Measurements from ENCODE around the gene PPP2R5E. TPM values are rescaled to one million over a fixed set of nuclear protein-coding genes. Genes with fewer than 3 reads are reported as not detected.

The PPP2R5E gene
- total and polyA plus RNA-seq, 9 of the 15 experiments (the other 6 are each of a cell fraction or from before 2014, with no cell fraction given) = 4.2 to 30.3 (median 11.0) TPM

DNA sequence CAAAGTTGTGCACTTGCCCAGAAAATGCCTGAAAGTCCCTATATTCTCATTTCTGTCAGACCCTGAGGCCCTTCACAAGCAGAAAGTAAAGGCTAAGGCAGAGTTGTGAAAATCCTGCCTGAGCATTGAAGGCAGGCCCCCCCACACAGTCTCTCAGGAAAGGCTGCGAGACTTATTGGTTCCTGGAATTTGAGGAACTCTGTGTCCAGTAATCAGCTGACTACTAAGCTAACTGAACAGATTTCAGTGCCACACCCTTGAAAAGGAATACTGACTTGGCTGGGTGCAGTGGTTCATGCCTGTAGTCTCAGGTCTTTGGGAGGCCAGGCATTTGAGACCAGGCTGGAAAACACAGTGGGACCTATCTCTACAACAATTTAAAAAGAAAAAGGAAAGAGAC lies 21.1 kb upstream of the PPP2R5E start:
- FAIRE-seq (no peak), DNase-seq (ENCODE audit: extremely low read depth in 1 of 4, low spot score in 3 of 4) (no peak), ATAC-seq (no peak)
- BruUV-seq (replicated peaks) = no TSS peak
- H3K9ac ChIP-seq (ENCODE audit: insufficient read depth in 1 of 2, low read depth in 2 of 2, low read length in 2 of 2) = no peak overlapping the region
- no peak overlapping the region for H3K27ac ChIP-seq (ENCODE audit: extremely low read depth, low read depth, low read length)
- H3K4me1 ChIP-seq (replicated peaks in 1 of 2; ENCODE audit: control insufficient read depth in 2 of 2, insufficient read depth in 2 of 2, low read length in 2 of 2) = no peaks in the 10 kb centered on the region
- no peaks in the 10 kb centered on the region for H3K9me1 ChIP-seq (ENCODE audit: control insufficient read depth, insufficient read depth, low read length)
- WGBS (ENCODE audit: insufficient coverage, low coverage, missing lambda C conversion rate) = 0% methylated on average over 1 of the region's 1 CpG
- no peak overlapping the region for H2AFZ ChIP-seq (ENCODE audit: low read depth, low read length)
- no peak overlapping the region for H3K4me3 ChIP-seq
- TF ChIP-seq TEAD4 (IDR thresholded peaks at IDR 0.05; ENCODE audit: low read length) (no peak), TEAD4 (CRISPR knock-in tag; IDR thresholded peaks at IDR 0.05; ENCODE audit: borderline replicate concordance) (no peak)
- H3K36me3 ChIP-seq (ENCODE audit: control insufficient read depth, insufficient read depth, low read length) = no peaks in the 10 kb centered on the region
- CTCF ChIA-PET (ENCODE audit: low intra/inter-chr PET ratio) = no interaction called here
- H3K79me2 ChIP-seq (ENCODE audit: control insufficient read depth, insufficient read depth, low read length) = no peaks in the 10 kb centered on the region
- H3K9me3 ChIP-seq (replicated peaks; ENCODE audit: control insufficient read depth, insufficient read depth, low read depth, low read length) = no peaks in the 10 kb centered on the region
- no peak overlapping the region for H3K4me2 ChIP-seq (ENCODE audit: insufficient read depth, low read length)
- H4K20me1 ChIP-seq (replicated peaks; ENCODE audit: control insufficient read depth, insufficient read depth, low read length) = no peaks in the 10 kb centered on the region
- POLR2A ChIA-PET = no interaction called here
- intact Hi-C loops (cut with micrococcal nuclease) = no loop called here
- in situ Hi-C loops (cut with MboI) = no loop called here
- peaks cover 3 to 5% of the 10 kb centered on the region in 2 experiments; a peak in 3 of 5 replicates for H3K27me3 ChIP-seq (ENCODE audit: control insufficient read depth in 2 of 2, insufficient read depth in 2 of 2, low read length in 2 of 2)

DNA sequence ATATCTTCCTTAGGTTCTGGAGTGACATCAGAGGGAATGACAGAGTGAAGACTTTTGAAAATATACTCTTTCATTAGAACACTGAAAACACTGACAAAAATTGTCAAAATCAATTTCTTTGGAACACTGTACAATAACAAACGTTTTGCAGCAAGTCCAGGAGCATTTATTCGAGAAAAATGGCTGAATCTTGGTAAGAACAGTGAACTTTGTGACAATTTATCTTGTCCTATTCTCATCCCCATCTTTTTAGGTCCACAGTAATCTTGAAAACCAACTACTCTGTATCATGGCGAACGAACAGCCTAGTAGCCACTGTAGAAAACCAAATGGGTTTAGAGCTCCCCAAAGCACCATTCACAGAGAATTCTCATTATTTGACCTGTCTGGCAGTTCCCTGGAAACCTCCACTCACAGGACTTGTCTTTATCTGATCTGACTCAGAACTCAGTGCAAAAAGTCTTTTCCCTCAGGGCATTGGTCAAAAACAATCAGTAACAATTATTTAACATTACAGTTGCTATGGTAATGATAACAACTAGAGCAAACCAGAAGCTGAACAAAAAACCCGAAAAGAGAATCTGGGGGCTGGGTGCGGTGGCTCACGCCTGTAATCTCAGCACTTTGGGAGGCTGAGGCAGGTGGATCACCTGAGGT lies 20.3 kb upstream of the PPP2R5E start:
- Histone ChIP-seq H3K79me2 (ENCODE audit: control insufficient read depth, insufficient read depth, low read length) (no peaks in the 10 kb centered on the region), H3K9me1 (ENCODE audit: control insufficient read depth, insufficient read depth, low read length) (no peaks in the 10 kb centered on the region), H3K27ac (ENCODE audit: extremely low read depth, low read depth, low read length) (no peak overlapping the region), H3K9me3 (replicated peaks; ENCODE audit: control insufficient read depth, insufficient read depth, low read depth, low read length) (no peaks in the 10 kb centered on the region), H3K36me3 (ENCODE audit: control insufficient read depth, insufficient read depth, low read length) (no peaks in the 10 kb centered on the region), H3K9ac (ENCODE audit: insufficient read depth in 1 of 2, low read depth in 2 of 2, low read length in 2 of 2) (no peak overlapping the region), H3K4me2 (ENCODE audit: insufficient read depth, low read length) (no peak overlapping the region), H3K4me3 (no peak overlapping the region), H3K4me1 (replicated peaks in 1 of 2; ENCODE audit: control insufficient read depth in 2 of 2, insufficient read depth in 2 of 2, low read length in 2 of 2) (no peaks in the 10 kb centered on the region), H2AFZ (ENCODE audit: low read depth, low read length) (no peak overlapping the region), H4K20me1 (replicated peaks; ENCODE audit: control insufficient read depth, insufficient read depth, low read length) (no peaks in the 10 kb centered on the region), H3K27me3 (ENCODE audit: control insufficient read depth in 2 of 2, insufficient read depth in 2 of 2, low read length in 2 of 2) (peaks cover 3 to 5% of the 10 kb centered on the region in 2 experiments; a peak in 3 of 5 replicates)
- ChIA-PET CTCF (ENCODE audit: low intra/inter-chr PET ratio) (no interaction called here), POLR2A (no interaction called here)
- in situ Hi-C loops (cut with MboI) (no loop called here), intact Hi-C loops (cut with micrococcal nuclease) (no loop called here)
- DNase-seq (ENCODE audit: extremely low read depth in 1 of 4, low spot score in 3 of 4) (peak in 1 of 4 experiments; percentile 13), ATAC-seq (no peak; the same call in 2 of the 3 replicates), FAIRE-seq (no peak)
- 4% methylated on average over 7 of the region's 7 CpGs for WGBS (ENCODE audit: insufficient coverage, low coverage, missing lambda C conversion rate)
- no TSS peak for BruUV-seq (replicated peaks)
- TF ChIP-seq RFX1 (IDR thresholded peaks at IDR 0.05) (peak; percentile 63), STAT5B (CRISPR knock-in tag; IDR thresholded peaks at IDR 0.05) (no peak), MBD2 (IDR thresholded peaks at IDR 0.05; ENCODE audit: borderline replicate concordance, low read depth) (no peak), JUND (IDR thresholded peaks at IDR 0.05; ENCODE audit: borderline replicate concordance, low read depth, low read length) (peak; percentile 40; the same call in 1 of the 2 replicates), JUND (tag; IDR thresholded peaks at IDR 0.05; ENCODE audit: borderline replicate concordance, low read depth, low read length) (no peak; the same call in 2 of the 3 replicates), FOXJ2 (tag; IDR thresholded peaks at IDR 0.05) (peak; percentile 48; the same call in 1 of the 2 replicates), SAFB (IDR thresholded peaks at IDR 0.05; ENCODE audit: borderline replicate concordance, low read depth, low read length) (no peak), FOSL1 (tag; conservative IDR thresholded peaks at IDR 0.05) (peak; percentile 78)
- TF ChIP-seq, protein P1, sequence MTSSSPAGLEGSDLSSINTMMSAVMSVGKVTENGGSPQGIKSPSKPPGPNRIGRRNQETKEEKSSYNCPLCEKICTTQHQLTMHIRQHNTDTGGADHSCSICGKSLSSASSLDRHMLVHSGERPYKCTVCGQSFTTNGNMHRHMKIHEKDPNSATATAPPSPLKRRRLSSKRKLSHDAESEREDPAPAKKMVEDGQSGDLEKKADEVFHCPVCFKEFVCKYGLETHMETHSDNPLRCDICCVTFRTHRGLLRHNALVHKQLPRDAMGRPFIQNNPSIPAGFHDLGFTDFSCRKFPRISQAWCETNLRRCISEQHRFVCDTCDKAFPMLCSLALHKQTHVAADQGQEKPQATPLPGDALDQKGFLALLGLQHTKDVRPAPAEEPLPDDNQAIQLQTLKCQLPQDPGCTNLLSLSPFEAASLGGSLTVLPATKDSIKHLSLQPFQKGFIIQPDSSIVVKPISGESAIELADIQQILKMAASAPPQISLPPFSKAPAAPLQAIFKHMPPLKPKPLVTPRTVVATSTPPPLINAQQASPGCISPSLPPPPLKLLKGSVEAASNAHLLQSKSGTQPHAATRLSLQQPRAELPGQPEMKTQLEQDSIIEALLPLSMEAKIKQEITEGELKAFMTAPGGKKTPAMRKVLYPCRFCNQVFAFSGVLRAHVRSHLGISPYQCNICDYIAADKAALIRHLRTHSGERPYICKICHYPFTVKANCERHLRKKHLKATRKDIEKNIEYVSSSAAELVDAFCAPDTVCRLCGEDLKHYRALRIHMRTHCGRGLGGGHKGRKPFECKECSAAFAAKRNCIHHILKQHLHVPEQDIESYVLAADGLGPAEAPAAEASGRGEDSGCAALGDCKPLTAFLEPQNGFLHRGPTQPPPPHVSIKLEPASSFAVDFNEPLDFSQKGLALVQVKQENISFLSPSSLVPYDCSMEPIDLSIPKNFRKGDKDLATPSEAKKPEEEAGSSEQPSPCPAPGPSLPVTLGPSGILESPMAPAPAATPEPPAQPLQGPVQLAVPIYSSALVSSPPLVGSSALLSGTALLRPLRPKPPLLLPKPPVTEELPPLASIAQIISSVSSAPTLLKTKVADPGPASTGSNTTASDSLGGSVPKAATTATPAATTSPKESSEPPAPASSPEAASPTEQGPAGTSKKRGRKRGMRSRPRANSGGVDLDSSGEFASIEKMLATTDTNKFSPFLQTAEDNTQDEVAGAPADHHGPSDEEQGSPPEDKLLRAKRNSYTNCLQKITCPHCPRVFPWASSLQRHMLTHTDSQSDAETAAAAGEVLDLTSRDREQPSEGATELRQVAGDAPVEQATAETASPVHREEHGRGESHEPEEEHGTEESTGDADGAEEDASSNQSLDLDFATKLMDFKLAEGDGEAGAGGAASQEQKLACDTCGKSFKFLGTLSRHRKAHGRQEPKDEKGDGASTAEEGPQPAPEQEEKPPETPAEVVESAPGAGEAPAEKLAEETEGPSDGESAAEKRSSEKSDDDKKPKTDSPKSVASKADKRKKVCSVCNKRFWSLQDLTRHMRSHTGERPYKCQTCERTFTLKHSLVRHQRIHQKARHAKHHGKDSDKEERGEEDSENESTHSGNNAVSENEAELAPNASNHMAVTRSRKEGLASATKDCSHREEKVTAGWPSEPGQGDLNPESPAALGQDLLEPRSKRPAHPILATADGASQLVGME (CRISPR knock-in tag; IDR thresholded peaks at IDR 0.05) = no peak
